HG03066 (cell line): ENCODE results near the gene STRIP1.

Experiments used
- ATAC-seq: cut with Tn5 transposase; IDR thresholded peaks from one replicate; pipeline ENCODE4 v1.9.1; 2021; ENCODE audit warnings: low read depth; ENCODE audit not compliant: unreplicated experiment

The STRIP1 gene

DNA sequence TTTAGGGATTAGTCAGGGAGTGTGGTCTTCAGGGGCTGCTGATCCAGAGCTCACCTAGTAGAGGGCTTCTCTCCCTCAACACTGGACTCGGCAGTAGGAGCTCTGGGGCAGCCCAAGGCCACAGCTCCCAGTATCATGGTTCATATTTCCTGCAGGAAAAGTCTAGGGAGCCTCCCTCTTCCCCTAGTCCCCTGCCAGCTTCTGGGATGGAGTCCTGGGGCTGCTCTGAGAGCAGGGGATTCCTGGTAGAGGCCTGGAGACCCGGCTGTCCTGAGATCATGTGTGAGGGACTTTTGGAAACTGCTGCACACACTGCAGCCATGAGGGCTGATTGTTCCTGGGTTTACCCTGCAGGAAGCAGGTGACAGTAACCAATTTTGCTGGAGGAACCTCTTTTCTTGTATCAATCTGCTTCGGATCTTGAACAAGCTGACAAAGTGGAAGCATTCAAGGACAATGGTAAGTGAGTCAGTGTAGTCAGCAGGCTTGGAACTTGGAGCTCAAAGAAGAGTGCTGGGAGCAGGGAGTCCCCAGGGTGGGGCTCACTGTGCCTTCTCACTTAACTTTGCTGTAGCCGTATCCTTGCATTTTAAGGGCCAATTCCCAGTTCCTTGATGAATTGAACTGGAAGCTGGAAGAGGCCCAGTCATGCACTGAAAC, 16.3 kb downstream of the STRIP1 start:
- ATAC-seq: no peak

DNA sequence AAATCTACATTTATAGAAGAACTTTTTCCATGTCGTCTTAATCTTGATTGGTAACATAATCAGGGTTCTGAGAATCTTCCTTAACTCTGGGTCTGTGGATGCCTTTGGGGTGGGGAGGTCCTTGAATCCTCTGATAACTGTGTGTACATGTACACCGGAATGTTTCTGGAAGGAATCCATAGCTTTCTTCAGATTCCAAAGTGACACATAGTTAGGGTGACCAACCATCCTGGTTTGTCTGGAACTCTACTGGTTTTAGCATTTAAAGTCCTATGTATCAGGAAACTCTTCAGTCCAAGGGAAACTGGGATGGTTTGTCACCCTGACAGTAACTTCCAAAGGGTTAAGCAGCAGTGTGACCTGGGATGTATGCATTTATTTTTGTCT, 16.8 kb downstream of the STRIP1 start:
- no peak for ATAC-seq

- no peak for ATAC-seq
Measured at GRCh38 chr1:110053552-110054428, 19.4 kb downstream of the STRIP1 start.

GRCh38 chr1:110055493-110056284, 21.3 kb downstream of the STRIP1 start:
- no peak for ATAC-seq

GRCh38 chr1:110056285-110056683, 21.9 kb downstream of the STRIP1 start:
- no peak for ATAC-seq

GRCh38 chr1:110056776-110057175, 22.4 kb downstream of the STRIP1 start:
- no peak for ATAC-seq

GRCh38 chr1:110057963-110058518, 23.6 kb downstream of the STRIP1 start:
- ATAC-seq: no peak

- no peak for ATAC-seq
Measured at GRCh38 chr1:110058591-110058990, 24.2 kb downstream of the STRIP1 start.

DNA sequence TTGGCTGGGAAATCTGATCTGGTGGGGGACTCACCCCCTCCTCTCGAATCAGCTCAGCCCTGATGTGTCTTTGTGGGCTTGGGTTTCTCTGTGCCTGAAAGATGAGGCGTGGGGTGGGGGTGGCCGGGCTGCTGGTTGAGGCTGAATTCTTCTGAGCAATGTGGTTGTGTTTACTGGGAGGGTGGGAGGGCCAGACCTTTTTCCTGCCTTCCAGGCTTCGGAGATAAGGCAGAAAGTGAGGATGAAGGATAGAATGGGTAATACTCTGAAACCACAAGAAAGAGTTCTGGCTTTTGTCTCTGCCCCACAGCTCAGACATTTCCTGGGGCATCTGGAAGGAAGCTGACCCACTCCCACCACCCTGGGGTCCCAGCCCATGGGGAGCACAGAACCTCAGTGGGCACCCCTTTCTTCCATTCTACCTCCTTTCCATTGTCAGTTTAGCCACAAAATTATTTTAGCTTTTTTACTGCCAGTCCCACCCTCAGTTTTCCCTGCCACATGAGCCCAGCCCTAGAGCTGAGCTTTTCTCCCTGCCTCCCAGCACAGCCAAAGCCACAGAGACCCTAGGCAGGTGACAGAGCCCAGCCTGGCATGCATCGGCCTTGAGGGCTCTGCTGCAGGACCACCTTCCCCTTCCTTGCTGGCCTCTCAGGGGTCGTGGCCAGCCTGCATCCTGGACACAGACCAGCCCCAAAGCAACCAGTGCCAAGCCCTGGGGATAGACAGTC, 24.9 kb downstream of the STRIP1 start:
- ATAC-seq: no peak

DNA sequence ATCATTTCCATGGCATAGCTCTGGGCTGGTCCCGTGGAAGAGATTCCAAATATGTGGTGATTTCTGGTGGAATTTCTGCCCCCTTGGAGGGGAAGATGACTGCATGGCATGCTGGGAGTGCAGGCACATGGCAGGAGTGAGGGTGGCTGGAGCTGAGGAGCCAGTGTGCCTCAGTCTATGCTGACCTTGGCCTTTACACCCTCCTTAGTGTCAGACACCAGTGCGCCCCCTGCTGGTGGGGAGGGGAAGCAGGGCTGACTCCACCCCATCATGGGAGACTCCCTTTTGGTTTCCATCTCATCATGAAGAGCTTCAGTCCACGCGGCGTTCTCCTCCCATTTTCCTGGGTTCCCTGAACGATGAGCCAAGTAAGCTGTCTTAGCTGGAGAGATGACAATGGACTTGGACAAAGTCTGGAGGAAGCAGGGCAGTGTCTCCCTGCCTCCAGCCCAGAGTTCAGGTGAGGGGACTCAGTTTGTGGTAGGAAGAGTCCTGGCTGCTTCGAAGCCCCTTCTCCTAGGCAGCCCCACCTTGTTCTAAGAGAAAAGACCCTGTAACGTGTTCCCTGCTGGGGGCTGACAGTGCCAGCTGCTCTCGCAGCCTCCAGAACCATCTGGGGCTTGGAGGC, 25.7 kb downstream of the STRIP1 start:
- no peak for ATAC-seq

DNA sequence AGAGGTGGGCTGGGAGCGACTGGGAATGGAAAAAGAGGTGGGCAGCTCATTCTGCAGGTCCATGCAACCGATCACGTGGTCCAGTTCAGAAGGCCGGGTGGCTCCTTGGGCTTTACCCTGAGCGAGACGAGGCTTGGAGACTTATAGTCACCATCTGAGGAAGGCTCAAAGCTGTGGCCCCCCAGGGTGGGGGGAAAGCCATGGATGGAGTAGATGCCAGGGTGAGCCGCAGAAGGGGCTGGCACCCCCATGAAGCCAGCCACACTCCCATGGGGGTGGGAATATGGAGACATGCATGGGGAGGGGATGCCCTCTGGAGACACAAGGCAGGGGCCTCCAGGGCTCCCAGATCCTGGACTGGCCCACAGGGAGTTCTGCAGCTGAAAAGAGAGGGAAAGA, 26.2 kb downstream of the STRIP1 start:
- ATAC-seq: no peak

GRCh38 chr1:110061341-110061740, 26.9 kb downstream of the STRIP1 start:
- ATAC-seq: no peak

DNA sequence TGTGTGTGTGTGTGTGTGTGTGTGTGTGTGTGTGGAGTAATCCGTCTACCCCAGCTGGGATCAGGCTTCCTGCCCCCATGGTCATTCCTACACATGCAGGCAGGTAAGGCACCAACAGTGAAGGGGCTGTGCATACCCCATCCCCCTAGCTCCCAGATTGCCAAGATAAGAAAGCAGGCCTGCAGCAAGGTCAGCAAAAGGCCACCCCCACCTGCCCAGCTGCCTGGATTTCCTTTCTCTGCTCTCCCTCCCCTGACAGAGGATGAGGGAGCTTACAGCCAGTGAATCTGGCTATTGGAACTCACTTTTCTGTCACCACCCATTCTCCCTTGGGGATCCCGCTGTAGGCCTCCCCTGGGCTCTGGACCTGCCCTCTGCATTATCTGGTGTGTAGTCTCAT, 28.2 kb downstream of the STRIP1 start:
- no peak for ATAC-seq

DNA sequence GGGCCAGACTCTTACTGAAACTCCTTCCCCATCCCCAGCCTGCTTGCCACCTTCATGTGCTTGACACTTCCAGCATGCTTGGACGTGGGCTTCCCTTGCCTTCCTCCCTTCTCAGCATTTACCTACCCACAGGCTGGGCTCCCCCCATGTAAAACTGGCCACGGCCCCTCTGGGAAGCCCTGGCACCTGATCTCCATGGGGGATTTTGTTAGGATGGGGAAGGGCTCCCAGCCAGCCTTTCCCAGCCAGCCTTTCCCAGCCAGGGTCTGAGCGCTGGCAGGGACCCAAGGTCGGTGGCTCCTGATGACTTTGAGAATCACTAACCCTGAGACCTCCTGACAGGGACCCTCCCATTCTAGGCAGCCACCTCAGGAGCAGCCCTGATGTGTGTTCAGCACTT, 29.4 kb downstream of the STRIP1 start:
- no peak for ATAC-seq

DNA sequence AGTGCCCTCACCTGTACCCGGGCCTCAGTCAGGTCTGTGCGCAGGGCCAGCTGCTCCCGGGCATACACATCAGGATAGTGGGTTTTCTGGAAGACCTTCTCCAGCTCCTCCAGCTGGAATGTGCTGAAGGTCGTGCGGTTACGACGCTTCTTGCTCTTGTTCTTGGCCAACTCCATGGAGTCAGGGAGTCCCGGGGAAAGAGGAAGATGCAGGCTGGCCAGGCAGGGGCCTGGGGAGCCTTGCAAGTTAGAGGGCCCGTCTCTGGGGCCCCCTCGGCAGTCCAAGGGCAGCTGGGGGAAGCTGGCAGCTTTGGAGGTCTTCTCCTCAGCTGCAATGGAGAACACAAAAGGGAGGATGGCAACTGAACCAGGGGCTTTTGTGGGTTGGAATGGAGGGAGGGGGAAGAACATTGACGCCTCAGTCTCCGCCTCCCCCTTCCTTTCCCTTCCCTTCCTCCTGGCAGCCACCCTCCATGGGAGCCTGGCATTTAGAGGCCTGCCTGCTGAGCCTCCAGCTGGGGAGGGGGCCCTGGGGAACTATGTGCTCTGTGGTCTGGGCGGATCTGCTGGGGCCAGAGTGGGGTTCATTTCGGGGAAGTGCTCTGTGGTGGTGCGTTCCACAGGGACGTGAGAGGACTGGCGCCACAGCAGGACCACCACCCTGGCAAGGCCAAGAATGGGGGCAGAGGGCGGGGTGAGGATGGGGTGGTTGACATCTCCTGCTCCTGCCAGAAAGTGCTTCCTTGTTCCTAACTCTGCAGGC, 30.3 kb downstream of the STRIP1 start:
- no peak for ATAC-seq

DNA sequence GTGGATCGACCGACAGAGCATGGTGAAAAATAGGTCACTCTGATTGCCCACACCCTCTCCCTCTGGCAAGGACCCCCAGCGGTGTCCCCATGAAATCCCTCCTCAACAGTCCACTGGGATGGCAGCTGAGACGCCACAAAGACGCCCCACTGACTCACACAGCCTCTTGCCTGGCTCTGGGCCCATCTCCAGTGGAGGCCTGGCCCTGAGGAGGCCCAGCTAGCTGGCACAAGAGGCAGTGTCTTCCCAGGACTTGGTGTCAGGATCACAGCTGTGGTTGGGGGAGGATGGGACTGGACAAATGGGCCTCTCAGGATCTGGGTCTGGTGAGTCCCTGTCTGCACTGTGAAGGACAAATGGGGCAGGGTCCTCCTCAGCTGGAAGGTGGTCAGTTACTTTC, 31.4 kb downstream of the STRIP1 start:
- no peak for ATAC-seq

- no peak for ATAC-seq
Measured at GRCh38 chr1:110067479-110067892, 33.1 kb downstream of the STRIP1 start.

GRCh38 chr1:110067893-110068645, 33.6 kb downstream of the STRIP1 start:
- no peak for ATAC-seq
